ENCODE measurements around the gene UNC5B.

DNA sequence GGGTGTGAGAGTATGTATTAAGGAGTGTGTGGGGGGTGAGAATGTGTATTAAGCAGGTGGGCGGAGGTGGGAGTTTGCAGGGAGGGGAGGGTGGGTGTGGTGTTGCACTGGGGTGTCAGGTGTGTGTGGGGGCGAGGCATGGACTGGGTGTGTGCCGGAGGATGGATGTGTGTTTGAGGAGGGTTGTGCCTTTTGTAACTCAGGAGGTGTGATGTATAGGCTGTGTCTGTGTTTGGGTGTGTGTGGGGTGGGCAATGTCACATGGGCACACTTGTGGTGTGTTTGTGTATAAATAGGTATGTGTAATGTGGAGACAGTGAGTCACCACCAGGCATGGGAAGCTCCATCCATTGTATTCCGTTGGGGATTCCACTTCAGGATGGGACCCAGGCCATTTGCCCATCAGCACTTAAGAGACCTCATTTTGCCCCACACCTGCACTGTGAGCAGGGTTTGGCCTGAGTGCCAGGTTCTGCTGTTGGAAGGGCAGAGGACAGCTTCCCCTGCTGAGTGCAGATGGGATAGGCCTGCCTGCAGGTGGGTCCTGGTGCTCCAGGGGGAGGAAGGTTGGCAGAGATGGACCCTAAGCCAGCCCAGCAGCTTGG, 5.8 kb downstream of the UNC5B start:
- TF ChIP-seq EZH2 (optimal IDR thresholded peaks at IDR 0.05; ENCODE audit: low read depth, low read length) (no peak), EZH2phosphoT487 (IDR thresholded peaks at IDR 0.05; ENCODE audit: low read length) (no peak)
